ENCODE data around the gene RGS6. TPM values are rescaled to one million over a fixed set of nuclear protein-coding genes. Genes with fewer than 3 reads are reported as not detected.

Gene RGS6
- total and polyA plus RNA-seq, 4 donors: 0.06 to 5.3 (median 0.17) TPM; not detected in 1

DNA sequence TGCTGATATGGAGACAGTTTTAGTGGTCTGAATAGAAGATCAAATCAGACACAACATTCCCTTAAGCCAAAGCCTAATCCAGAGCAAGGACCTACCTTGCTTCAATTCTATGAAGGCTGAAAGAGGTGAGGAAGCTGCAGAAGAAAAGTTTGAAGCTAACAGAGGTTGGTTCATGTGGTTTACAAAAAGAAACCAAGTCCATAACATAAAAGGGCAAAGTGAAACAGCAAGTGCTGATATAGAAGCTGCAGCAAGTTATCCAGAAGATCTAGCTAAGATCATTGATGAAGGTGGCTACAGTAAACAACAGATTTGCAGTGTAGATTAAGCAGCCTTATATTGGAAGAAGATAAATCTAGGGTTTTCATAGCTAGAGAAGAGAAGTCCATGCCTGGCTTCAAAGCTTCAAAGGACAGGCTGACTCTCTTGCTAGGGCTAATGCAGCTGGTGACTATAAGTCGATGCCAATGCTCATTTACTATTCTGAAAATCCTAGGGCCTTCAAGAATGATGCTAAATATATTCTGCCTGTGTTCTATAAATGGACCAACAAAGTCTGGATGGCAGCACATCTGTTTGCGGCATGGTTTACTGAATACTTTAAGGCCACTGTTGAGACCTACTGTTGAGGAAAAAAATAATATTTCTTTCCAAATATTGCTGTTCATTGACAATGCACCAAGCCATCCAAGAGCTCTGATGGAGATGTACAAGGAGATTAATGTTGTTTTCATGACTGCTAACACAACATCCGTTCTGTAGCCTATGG is 600.6 kb downstream of the RGS6 start:
- no peaks in the 10 kb centered on the region for H3K27me3 ChIP-seq (ENCODE audit: control insufficient read depth in 4 of 4, insufficient read depth in 4 of 4, low read length in 3 of 4)
- WGBS: 90% methylated on average over 3 of the region's 3 CpGs
- TF ChIP-seq FOXA1 (IDR thresholded peaks at IDR 0.05) (no peak), NR2F2 (IDR thresholded peaks at IDR 0.05) (no peak)
- no peak for DNase-seq (ENCODE audit: low spot score)
- peaks cover 0 to 10% (median 2%) of the 10 kb centered on the region in 4 donors for H3K9me3 ChIP-seq (ENCODE audit: control insufficient read depth in 4 of 4, low read length in 3 of 4)
- H3K4me1 ChIP-seq (ENCODE audit: control insufficient read depth in 4 of 4, insufficient read depth in 4 of 4, low read length in 3 of 4): peaks cover 0 to 12% (median 6%) of the 10 kb centered on the region in 4 donors
- H3K36me3 ChIP-seq (ENCODE audit: control insufficient read depth in 4 of 4, insufficient read depth in 3 of 4, low read depth in 1 of 4, low read length in 3 of 4): no peaks in the 10 kb centered on the region
- no peak overlapping the region for H3K9ac ChIP-seq (ENCODE audit: low read depth in 1 of 2, low read length in 2 of 2)
- H3K4me3 ChIP-seq (ENCODE audit: low read depth in 1 of 3, low read length in 3 of 3): no peak overlapping the region
- H3K27ac ChIP-seq (ENCODE audit: low read depth in 1 of 2, low read length in 2 of 2): no peak overlapping the region

DNA sequence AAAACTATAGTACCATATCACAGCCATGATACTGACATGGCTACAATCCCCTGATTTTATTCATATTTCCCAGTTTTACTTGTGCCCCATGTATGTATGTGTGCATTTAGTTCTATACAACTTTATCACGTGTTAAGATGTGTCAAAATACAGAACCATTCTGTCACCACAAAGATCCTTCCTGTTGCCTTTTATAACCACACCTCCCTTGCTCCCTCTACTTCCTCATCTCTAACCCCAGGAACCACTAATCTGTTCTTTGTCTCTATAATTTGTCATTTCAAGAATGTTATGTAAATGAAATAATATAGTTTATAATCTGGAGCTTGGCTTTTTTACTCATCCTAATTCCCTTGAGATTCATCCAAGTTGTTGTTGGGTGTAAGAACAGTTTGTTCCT is 603.3 kb downstream of the RGS6 start:
- Histone ChIP-seq H3K4me3 (ENCODE audit: low read depth in 1 of 3, low read length in 3 of 3) (no peak overlapping the region), H3K36me3 (ENCODE audit: control insufficient read depth in 4 of 4, insufficient read depth in 3 of 4, low read depth in 1 of 4, low read length in 3 of 4) (no peaks in the 10 kb centered on the region), H3K27me3 (ENCODE audit: control insufficient read depth in 4 of 4, insufficient read depth in 4 of 4, low read length in 3 of 4) (no peaks in the 10 kb centered on the region), H3K4me1 (ENCODE audit: control insufficient read depth in 4 of 4, insufficient read depth in 4 of 4, low read length in 3 of 4) (no peaks in the 10 kb centered on the region), H3K9me3 (ENCODE audit: control insufficient read depth in 4 of 4, low read length in 3 of 4) (peaks cover 0 to 10% (median 2%) of the 10 kb centered on the region in 4 donors), H3K27ac (ENCODE audit: low read depth in 1 of 2, low read length in 2 of 2) (no peak overlapping the region), H3K9ac (ENCODE audit: low read depth in 1 of 2, low read length in 2 of 2) (no peak overlapping the region)
- TF ChIP-seq HNF4A (conservative IDR thresholded peaks at IDR 0.05): no peak
- TF ChIP-seq, protein P1, sequence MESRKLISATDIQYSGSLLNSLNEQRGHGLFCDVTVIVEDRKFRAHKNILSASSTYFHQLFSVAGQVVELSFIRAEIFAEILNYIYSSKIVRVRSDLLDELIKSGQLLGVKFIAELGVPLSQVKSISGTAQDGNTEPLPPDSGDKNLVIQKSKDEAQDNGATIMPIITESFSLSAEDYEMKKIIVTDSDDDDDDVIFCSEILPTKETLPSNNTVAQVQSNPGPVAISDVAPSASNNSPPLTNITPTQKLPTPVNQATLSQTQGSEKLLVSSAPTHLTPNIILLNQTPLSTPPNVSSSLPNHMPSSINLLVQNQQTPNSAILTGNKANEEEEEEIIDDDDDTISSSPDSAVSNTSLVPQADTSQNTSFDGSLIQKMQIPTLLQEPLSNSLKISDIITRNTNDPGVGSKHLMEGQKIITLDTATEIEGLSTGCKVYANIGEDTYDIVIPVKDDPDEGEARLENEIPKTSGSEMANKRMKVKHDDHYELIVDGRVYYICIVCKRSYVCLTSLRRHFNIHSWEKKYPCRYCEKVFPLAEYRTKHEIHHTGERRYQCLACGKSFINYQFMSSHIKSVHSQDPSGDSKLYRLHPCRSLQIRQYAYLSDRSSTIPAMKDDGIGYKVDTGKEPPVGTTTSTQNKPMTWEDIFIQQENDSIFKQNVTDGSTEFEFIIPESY (IDR thresholded peaks at IDR 0.05): no peak
- no peak for DNase-seq (ENCODE audit: low spot score)
- 67% methylated on average over 1 of the region's 1 CpG for WGBS

DNA sequence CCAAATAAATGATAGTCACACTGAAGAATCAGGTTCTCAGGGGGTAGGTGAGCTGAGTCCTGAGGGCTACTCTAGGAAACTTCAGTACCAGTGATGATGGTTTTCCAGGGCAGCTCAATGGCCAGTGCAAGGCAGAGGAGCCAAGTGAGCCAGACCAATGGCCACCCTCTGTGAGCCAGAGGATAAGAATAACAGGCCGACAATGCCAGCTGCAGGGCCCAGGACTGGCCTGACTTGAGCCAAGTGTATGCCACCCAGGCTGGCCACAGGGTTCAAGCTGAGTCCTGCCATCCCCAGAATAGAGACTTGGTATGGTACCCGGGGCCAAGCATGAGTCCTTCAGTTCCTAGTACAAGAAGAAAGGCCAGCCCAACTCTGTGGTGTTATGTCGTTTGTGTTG is 606.2 kb downstream of the RGS6 start:
- no peaks in the 10 kb centered on the region for H3K27me3 ChIP-seq (ENCODE audit: control insufficient read depth in 4 of 4, insufficient read depth in 4 of 4, low read length in 3 of 4)
- no peak overlapping the region for H3K4me3 ChIP-seq (ENCODE audit: low read depth in 1 of 3, low read length in 3 of 3)
- no peak overlapping the region for H3K27ac ChIP-seq (ENCODE audit: low read depth in 1 of 2, low read length in 2 of 2)
- no peak for DNase-seq (ENCODE audit: low spot score)
- no peak overlapping the region for H3K9ac ChIP-seq (ENCODE audit: low read depth in 1 of 2, low read length in 2 of 2)
- no peaks in the 10 kb centered on the region for H3K36me3 ChIP-seq (ENCODE audit: control insufficient read depth in 4 of 4, insufficient read depth in 3 of 4, low read depth in 1 of 4, low read length in 3 of 4)
- TF ChIP-seq, protein P2, sequence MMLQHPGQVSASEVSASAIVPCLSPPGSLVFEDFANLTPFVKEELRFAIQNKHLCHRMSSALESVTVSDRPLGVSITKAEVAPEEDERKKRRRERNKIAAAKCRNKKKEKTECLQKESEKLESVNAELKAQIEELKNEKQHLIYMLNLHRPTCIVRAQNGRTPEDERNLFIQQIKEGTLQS (IDR thresholded peaks at IDR 0.05): no peak
- TF ChIP-seq, protein P1 (IDR thresholded peaks at IDR 0.05): no peak
- TF ChIP-seq YY1 (IDR thresholded peaks at IDR 0.05): no peak
- no peak for TF ChIP-seq JUND (IDR thresholded peaks at IDR 0.05)
- no peak for TF ChIP-seq TAF1 (conservative IDR thresholded peaks at IDR 0.05)
- TF ChIP-seq HNF4G (IDR thresholded peaks at IDR 0.05): no peak
- TF ChIP-seq RXRA (IDR thresholded peaks at IDR 0.05): no peak
- TF ChIP-seq FOXA2 (IDR thresholded peaks at IDR 0.05): no peak
- TF ChIP-seq SP1 (IDR thresholded peaks at IDR 0.05): no peak
- TF ChIP-seq NR2F2 (IDR thresholded peaks at IDR 0.05): no peak
- H3K9me3 ChIP-seq (ENCODE audit: control insufficient read depth in 4 of 4, low read length in 3 of 4): peaks cover 0 to 4% (median 2%) of the 10 kb centered on the region in 4 donors
- peaks cover 0 to 5% (median 0%) of the 10 kb centered on the region in 4 donors for H3K4me1 ChIP-seq (ENCODE audit: control insufficient read depth in 4 of 4, insufficient read depth in 4 of 4, low read length in 3 of 4)
- 95% methylated on average over 3 of the region's 3 CpGs for WGBS
